GM19324 (cell line): Measurements from ENCODE around the gene ASB3.
"Not testable (repeated sequence)": the region's sequence is repeated elsewhere in the genome, so short reads cannot be mapped to it uniquely, and the experiment has no call there.

Experiments
- ATAC-seq: cut with Tn5 transposase; IDR thresholded peaks from one replicate; pipeline ENCODE4 v1.9.1; 2021; ENCODE audit warnings: mild to moderate bottlenecking, moderate library complexity; ENCODE audit not compliant: unreplicated experiment, low FRiP score

The ASB3 gene

GRCh38 chr2:53787614-53788289, 999 bp upstream of the ASB3 start:
- no peak for ATAC-seq

GRCh38 chr2:53786352-53786704, 425 bp downstream of the ASB3 start:
- ATAC-seq = no peak

- no peak for ATAC-seq
These were observed 1.4 kb downstream of the ASB3 start for GRCh38 chr2:53785366-53785765.

GRCh38 chr2:53784436-53784835, 2.3 kb downstream of the ASB3 start:
- ATAC-seq = no peak

GRCh38 chr2:53782676-53783075, 4.1 kb downstream of the ASB3 start:
- no peak for ATAC-seq

- ATAC-seq = no peak
These were observed 6.7 kb downstream of the ASB3 start for GRCh38 chr2:53780056-53780455.

- ATAC-seq = no peak
These were observed 8.1 kb downstream of the ASB3 start for GRCh38 chr2:53778536-53779162.

- no peak for ATAC-seq
These were observed 9.6 kb downstream of the ASB3 start for GRCh38 chr2:53777134-53777533.

GRCh38 chr2:53770264-53770663, 16.5 kb downstream of the ASB3 start:
- ATAC-seq = no peak

- no peak for ATAC-seq
These were observed 17.3 kb downstream of the ASB3 start for GRCh38 chr2:53769318-53769945.

- ATAC-seq = peak; percentile 58
These were observed 18.6 kb downstream of the ASB3 start for GRCh38 chr2:53768242-53768542.

- peak; percentile 96 for ATAC-seq
These were observed 19.1 kb downstream of the ASB3 start, which contains the start of gene CHAC2 for GRCh38 chr2:53767405-53768241. Gene CHAC2 (plus strand): TSS chr2:53767804. CDS start chr2:53767887, 83 bp downstream.

GRCh38 chr2:53765767-53766166, 21.0 kb downstream of the ASB3 start:
- ATAC-seq = no peak

- not testable (repeated sequence) for ATAC-seq
These were observed 29.5 kb downstream of the ASB3 start for GRCh38 chr2:53757206-53757605.

- no peak for ATAC-seq
These were observed 30.1 kb downstream of the ASB3 start for GRCh38 chr2:53756644-53757043.

GRCh38 chr2:53755121-53755520, 31.6 kb downstream of the ASB3 start:
- no peak for ATAC-seq

GRCh38 chr2:53753041-53753440, 33.7 kb downstream of the ASB3 start:
- ATAC-seq = no peak

GRCh38 chr2:53752385-53752784, 34.4 kb downstream of the ASB3 start:
- no peak for ATAC-seq

- ATAC-seq = no peak
These were observed 35.0 kb downstream of the ASB3 start for GRCh38 chr2:53751728-53752127.

- no peak for ATAC-seq
These were observed 36.5 kb downstream of the ASB3 start for GRCh38 chr2:53750041-53750768.
